NT2/D1 (cell line): ENCODE results near the gene SPATA7.
A peak's percentile ranks its signal among the peaks of the same experiment; 100 is the strongest.
"Not testable (repeated sequence)": the region's sequence is repeated elsewhere in the genome, so short reads cannot be mapped to it uniquely, and the experiment has no call there.

Source experiments
- DNase-seq: peaks from one replicate; pipeline ENCODE4 v3.0.0-alpha.2; 2011; ENCODE audit warnings: low read depth, low spot score
- H3K27me3 ChIP-seq: 2 replicates; pipeline ENCODE4 v1.6.0; 2011; ENCODE audit warnings: mild to moderate bottlenecking; ENCODE audit not compliant: insufficient read length, insufficient read depth
- H3K36me3 ChIP-seq: 2 replicates; pipeline ENCODE4 v1.6.1; 2011; ENCODE audit warnings: mild to moderate bottlenecking, low read length, mixed read lengths; ENCODE audit not compliant: insufficient read depth, insufficient read length
- H3K4me1 ChIP-seq: 2 replicates; pipeline ENCODE4 v1.5.1; 2011; ENCODE audit not compliant: insufficient read depth, insufficient read length
- H3K4me3 ChIP-seq: 2 replicates; pipeline ENCODE4 v1.5.1; 2011; ENCODE audit warnings: low read depth; ENCODE audit not compliant: insufficient read length
- H3K9ac ChIP-seq: 2 replicates; pipeline ENCODE4 v1.6.0; 2011; ENCODE audit warnings: low read depth; ENCODE audit not compliant: insufficient read length
- H3K9me3 ChIP-seq: 2 replicates; pipeline ENCODE4 v1.5.1; 2011; ENCODE audit warnings: mild to moderate bottlenecking, low read length; ENCODE audit not compliant: insufficient read depth
- SUZ12 ChIP-seq: IDR thresholded peaks from 2 replicates; pipeline ENCODE4 v1.6.1; 2011; ENCODE audit not compliant: insufficient read length, insufficient read depth; ENCODE audit errors: extremely low read depth
- YY1 ChIP-seq: IDR thresholded peaks from 2 replicates; pipeline ENCODE4 v1.6.1; 2011; ENCODE audit not compliant: insufficient read length, insufficient read depth
- ZNF274 ChIP-seq: IDR thresholded peaks from 2 replicates; pipeline ENCODE4 v1.6.1; 2011; ENCODE audit warnings: mild to moderate bottlenecking, low read depth, low read length

The SPATA7 gene

DNA sequence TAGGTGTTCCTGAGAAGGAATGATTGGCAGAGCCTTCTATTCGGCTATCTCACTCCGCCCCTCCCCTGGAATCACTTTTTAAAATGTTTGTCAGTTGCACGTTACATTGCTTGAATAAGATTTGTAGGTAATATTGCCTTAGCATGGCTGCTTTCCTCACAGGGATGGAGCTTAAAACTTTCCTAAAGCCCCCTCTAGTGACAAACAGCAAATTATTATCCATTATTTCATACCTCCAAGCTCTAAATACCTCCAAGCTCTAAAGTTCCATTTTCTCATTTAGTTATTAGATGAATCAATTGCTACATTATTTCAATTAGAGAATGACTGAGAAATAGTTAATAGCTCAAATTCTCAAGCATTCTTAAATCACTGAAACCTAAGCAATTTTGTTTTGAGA is 5.1 kb upstream of the SPATA7 start:
- H3K9ac ChIP-seq = no peak overlapping the region
- TF ChIP-seq YY1 (no peak), SUZ12 (no peak), ZNF274 (no peak)
- H3K27me3 ChIP-seq = peaks cover 12% of the 10 kb centered on the region
- no peak for DNase-seq
- no peaks in the 10 kb centered on the region for H3K4me1 ChIP-seq
- H3K36me3 ChIP-seq = no peaks in the 10 kb centered on the region
- H3K9me3 ChIP-seq = no peaks in the 10 kb centered on the region
- no peak overlapping the region for H3K4me3 ChIP-seq

DNA sequence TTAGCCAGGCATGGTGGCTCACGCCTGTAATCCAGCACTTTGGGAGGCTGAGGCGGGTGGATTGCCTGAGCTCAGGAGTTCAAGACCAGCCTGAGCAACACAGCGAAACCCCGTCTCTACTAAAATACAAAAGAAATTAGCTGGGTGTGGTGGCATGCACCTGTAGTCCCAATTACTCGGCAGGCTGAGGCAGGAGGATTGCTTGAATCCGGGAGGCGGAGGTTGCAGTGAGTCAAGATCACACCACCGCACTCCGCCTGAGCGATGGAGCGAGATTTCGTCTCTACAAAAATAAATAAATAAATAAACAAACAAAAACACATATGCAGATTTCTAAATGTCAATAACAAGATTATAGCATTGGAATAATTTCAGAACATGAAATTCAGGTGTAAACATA is 3.8 kb upstream of the SPATA7 start:
- not testable (repeated sequence) for DNase-seq, H3K4me1 ChIP-seq, H3K9me3 ChIP-seq, H3K4me3 ChIP-seq, H3K36me3 ChIP-seq, H3K9ac ChIP-seq
- H3K27me3 ChIP-seq = peaks cover 12% of the 10 kb centered on the region

DNA sequence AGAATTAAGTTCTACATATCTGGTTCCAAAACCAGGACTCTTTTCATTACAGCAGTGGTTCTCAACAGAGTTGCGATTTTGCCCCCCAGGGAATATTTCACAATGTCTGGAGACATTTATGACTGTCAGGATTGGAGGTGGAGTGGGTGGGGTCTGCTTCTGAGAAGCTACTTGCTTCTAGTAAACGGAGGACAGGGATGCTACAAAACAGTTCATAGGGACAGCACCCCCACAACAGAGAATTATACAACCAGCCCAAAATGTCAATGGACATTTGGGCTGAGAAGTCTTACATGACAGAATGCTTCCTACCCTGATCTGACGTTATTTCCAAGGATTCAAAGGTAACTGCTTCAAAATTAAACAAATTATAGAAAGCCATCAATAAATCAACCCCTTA is 739 bp upstream of the SPATA7 start:
- H3K9me3 ChIP-seq = no peaks in the 10 kb centered on the region
- no peak for DNase-seq
- peaks cover 12% of the 10 kb centered on the region for H3K27me3 ChIP-seq
- no peaks in the 10 kb centered on the region for H3K4me1 ChIP-seq
- peak overlapping the region; percentile 70 for H3K4me3 ChIP-seq
- TF ChIP-seq ZNF274 (no peak), SUZ12 (no peak), YY1 (no peak)
- H3K9ac ChIP-seq = peak overlapping the region; percentile 80
- H3K36me3 ChIP-seq = no peaks in the 10 kb centered on the region

DNA sequence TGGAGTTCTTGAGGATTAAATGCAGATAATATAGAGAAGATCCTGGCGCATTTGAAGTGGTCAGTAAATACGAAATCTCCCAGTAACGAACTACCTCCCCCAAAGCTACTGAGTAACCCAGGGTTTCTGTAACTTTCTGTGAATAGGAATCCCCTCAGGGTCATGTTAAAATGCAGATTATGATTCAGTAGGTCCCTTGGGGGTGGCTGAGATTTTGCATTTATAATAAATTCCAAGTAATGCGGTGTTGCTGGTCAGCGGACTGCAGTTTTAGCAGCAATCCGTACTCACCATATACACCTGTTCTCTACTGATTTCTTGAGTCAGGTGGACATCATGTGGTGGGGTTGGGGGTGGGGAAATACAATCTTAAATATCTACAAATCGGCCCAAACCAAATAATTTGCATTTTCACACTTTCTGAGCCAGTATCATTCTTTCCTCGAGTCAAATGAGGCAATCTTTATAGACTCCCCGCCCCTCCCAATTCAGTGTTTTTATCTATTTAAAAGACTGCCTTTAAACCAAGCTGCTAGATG is 868 bp downstream of the SPATA7 start:
- no peak for DNase-seq
- Histone ChIP-seq H3K4me3 (peak overlapping the region; percentile 70), H3K36me3 (no peaks in the 10 kb centered on the region)

DNA sequence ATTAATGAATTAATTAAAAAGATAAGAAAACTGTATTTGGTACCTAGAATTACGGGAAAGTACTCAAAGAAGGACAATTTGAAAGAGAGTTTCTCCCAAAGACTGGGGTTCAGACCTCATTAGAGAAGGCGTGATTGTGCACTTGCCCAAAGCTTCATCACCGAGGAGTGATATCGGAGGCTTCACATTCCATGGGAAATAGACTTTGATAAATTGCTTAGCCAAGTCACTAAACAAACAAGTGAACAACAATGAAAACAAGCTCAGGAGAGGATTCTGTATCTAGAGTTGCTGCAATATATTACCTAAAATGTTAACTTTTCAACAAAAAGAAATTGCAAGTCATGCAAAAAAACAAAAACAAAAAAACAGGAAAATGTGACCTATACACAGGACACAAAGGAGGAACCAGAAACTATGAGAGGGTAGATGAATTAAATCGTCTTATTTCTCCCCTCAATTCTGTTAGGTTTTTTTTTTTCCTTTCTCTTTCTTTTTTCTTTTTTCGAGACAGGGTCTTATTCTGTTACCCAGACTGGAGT is 3.4 kb downstream of the SPATA7 start:
- H3K9ac ChIP-seq = no peak overlapping the region
- H3K27me3 ChIP-seq = peaks cover 12% of the 10 kb centered on the region
- peaks cover 2% of the 10 kb centered on the region for H3K36me3 ChIP-seq
- H3K9me3 ChIP-seq = no peaks in the 10 kb centered on the region
- no peaks in the 10 kb centered on the region for H3K4me1 ChIP-seq
- H3K4me3 ChIP-seq = no peak overlapping the region
- TF ChIP-seq ZNF274 = no peak
- TF ChIP-seq YY1 = no peak
- TF ChIP-seq SUZ12 = no peak
- DNase-seq = no peak

More for the DNA sequence above, 868 bp downstream of the SPATA7 start:
- H3K9ac ChIP-seq = peak overlapping the region; percentile 80
- H3K4me1 ChIP-seq = no peaks in the 10 kb centered on the region
- H3K27me3 ChIP-seq = peaks cover 12% of the 10 kb centered on the region
- H3K9me3 ChIP-seq = no peaks in the 10 kb centered on the region
- TF ChIP-seq ZNF274 = no peak

DNA sequence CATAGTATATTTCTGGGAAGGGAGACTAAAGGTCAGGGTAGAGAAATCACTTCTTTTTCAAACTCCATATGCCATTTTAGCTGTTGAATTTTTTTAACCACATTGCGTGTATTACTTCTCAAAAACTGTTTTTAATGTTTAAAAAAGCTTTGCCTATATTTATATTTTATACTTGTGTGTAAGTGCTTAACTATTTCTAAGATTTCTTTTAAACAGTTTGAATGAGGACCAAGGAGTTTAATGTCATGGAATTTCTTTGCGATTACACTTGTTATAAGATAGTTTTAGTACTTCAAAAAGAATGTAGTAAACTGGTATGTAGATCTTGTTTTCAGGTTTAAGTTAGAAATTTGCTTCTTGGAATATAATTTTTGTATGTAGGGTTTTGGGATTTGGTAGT is 7.2 kb downstream of the SPATA7 start:
- no peak overlapping the region for H3K9ac ChIP-seq
- TF ChIP-seq SUZ12 (no peak), YY1 (no peak), ZNF274 (no peak)
- DNase-seq = no peak
- no peaks in the 10 kb centered on the region for H3K9me3 ChIP-seq
- no peak overlapping the region for H3K4me3 ChIP-seq
- no peaks in the 10 kb centered on the region for H3K4me1 ChIP-seq
- no peaks in the 10 kb centered on the region for H3K27me3 ChIP-seq
- peaks cover 2% of the 10 kb centered on the region for H3K36me3 ChIP-seq

DNA sequence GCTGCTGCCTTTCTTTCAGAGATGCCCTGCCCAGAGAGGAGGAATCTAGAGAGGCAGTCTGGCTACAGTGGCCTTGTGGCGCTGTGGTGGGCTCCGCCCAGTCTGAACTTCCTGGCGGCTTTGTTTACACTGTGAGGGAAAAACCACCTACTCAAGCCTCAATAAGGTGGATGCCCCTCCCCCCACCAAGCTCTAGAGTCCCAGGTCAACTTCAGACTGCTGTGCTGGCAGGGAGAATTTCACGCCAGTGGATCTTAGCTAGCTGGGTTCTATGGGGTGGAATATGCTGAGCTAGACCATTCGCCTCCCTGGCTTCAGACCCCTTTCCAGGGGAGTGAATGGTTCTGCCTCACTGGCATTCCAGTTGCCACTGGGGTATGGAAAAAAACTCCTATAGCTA is 25.6 kb downstream of the SPATA7 start:
- peak; percentile 20 for DNase-seq
- no peak overlapping the region for H3K4me3 ChIP-seq
- no peaks in the 10 kb centered on the region for H3K36me3 ChIP-seq
- no peak for TF ChIP-seq YY1
- TF ChIP-seq ZNF274 = no peak
- TF ChIP-seq SUZ12 = no peak
- H3K4me1 ChIP-seq = no peaks in the 10 kb centered on the region
- peaks cover 3% of the 10 kb centered on the region; the same call in 1 of the 2 replicates for H3K9me3 ChIP-seq
- no peaks in the 10 kb centered on the region for H3K27me3 ChIP-seq
- no peak overlapping the region for H3K9ac ChIP-seq

DNA sequence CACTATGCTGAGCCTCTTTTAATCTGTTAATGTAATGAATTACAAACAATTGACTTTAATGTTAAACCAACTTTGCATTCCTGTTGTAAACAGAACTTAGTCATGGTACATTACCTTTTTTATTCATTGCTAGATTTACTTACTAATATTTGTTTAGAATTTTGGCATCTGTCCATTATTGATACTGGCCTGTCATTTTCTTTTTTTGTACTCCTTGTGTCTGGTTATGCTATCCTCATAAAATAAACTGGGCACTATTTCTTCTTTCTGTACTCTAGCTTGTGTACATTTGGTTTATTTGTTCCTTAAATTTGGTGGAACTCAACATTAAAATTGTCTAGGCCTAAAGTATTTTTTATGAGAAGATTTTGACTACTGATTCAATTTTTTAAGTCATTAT is 32.1 kb downstream of the SPATA7 start:
- H3K4me3 ChIP-seq = no peak overlapping the region
- H3K9me3 ChIP-seq = peaks cover 3% of the 10 kb centered on the region
- no peak for DNase-seq
- no peaks in the 10 kb centered on the region for H3K27me3 ChIP-seq
- H3K9ac ChIP-seq = no peak overlapping the region
- no peaks in the 10 kb centered on the region for H3K4me1 ChIP-seq
- TF ChIP-seq ZNF274 (no peak), SUZ12 (no peak), YY1 (no peak)
- no peaks in the 10 kb centered on the region for H3K36me3 ChIP-seq
